ENCODE results near the gene FAAP100.

- TF ChIP-seq, protein P1, sequence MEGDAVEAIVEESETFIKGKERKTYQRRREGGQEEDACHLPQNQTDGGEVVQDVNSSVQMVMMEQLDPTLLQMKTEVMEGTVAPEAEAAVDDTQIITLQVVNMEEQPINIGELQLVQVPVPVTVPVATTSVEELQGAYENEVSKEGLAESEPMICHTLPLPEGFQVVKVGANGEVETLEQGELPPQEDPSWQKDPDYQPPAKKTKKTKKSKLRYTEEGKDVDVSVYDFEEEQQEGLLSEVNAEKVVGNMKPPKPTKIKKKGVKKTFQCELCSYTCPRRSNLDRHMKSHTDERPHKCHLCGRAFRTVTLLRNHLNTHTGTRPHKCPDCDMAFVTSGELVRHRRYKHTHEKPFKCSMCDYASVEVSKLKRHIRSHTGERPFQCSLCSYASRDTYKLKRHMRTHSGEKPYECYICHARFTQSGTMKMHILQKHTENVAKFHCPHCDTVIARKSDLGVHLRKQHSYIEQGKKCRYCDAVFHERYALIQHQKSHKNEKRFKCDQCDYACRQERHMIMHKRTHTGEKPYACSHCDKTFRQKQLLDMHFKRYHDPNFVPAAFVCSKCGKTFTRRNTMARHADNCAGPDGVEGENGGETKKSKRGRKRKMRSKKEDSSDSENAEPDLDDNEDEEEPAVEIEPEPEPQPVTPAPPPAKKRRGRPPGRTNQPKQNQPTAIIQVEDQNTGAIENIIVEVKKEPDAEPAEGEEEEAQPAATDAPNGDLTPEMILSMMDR (IDR thresholded peaks at IDR 0.05): no peak
- no peak for TF ChIP-seq POLR2A (IDR thresholded peaks at IDR 0.05)
Observed at GRCh38 chr17:81575836-81576235, 23.7 kb upstream of the FAAP100 start.

Data from right lobe of liver (tissue), 4 donors.